Tibial nerve (tissue), 4 donors: ENCODE data around the gene RBP4.

Experiments used
- EP300 ChIP-seq, 2 donors: sonication (generic); formaldehyde crosslinking; IDR thresholded peaks; one replicate each; pipeline ENCODE4 v1.6.1; 2017; ENCODE audit warnings: antibody characterized with exemption in 2 of 2, mild to moderate bottlenecking in 1 of 2
- POLR2A ChIP-seq, 2 donors: fragments of 450-650 bp; IDR thresholded peaks; one replicate each; pipeline ENCODE4 v1.6.1; 2017; ENCODE audit warnings: antibody characterized with exemption in 2 of 2, mild to moderate bottlenecking in 2 of 2, moderate library complexity in 2 of 2
- TF ChIP-seq, protein P1 (sequence below), 5 experiments: fragments of 200-600 bp in 3 of 5; fragments of 450-650 bp in 2 of 5; sonication (generic) in 3 of 5; IDR thresholded peaks; one replicate each; pipeline ENCODE4 v1.5.1; 2016 to 2019; ENCODE audit warnings: antibody characterized with exemption in 5 of 5, mild to moderate bottlenecking in 3 of 5, moderate library complexity in 2 of 5

- TF ChIP-seq, protein P1, sequence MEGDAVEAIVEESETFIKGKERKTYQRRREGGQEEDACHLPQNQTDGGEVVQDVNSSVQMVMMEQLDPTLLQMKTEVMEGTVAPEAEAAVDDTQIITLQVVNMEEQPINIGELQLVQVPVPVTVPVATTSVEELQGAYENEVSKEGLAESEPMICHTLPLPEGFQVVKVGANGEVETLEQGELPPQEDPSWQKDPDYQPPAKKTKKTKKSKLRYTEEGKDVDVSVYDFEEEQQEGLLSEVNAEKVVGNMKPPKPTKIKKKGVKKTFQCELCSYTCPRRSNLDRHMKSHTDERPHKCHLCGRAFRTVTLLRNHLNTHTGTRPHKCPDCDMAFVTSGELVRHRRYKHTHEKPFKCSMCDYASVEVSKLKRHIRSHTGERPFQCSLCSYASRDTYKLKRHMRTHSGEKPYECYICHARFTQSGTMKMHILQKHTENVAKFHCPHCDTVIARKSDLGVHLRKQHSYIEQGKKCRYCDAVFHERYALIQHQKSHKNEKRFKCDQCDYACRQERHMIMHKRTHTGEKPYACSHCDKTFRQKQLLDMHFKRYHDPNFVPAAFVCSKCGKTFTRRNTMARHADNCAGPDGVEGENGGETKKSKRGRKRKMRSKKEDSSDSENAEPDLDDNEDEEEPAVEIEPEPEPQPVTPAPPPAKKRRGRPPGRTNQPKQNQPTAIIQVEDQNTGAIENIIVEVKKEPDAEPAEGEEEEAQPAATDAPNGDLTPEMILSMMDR (IDR thresholded peaks at IDR 0.05), result no peak
- TF ChIP-seq POLR2A (IDR thresholded peaks at IDR 0.05) (no peak), EP300 (IDR thresholded peaks at IDR 0.05) (no peak)
Measured at GRCh38 chr10:93595378-93596161, 5.5 kb downstream of the RBP4 start.
